GM23248 (cell line): ENCODE data around the gene CD83.

Experiments used
- EZH2 ChIP-seq: fragments of 200-600 bp; sonication (generic); IDR thresholded peaks from 2 replicates; pipeline ENCODE4 v1.6.1; 2018; ENCODE audit warnings: antibody characterized with exemption, mild to moderate bottlenecking; ENCODE audit not compliant: insufficient read depth, poor library complexity, severe bottlenecking
- EZH2phosphoT487 ChIP-seq: fragments of 200-600 bp; sonication (generic); IDR thresholded peaks from 2 replicates; pipeline ENCODE4 v1.6.1; 2018; ENCODE audit warnings: antibody characterized with exemption, moderate library complexity, mild to moderate bottlenecking, low read depth; ENCODE audit not compliant: insufficient read depth

GRCh38 chr6:14092316-14092715, 25.3 kb upstream of the CD83 start:
- TF ChIP-seq EZH2 (no peak), EZH2phosphoT487 (no peak)
